Activated CD4-positive, alpha-beta T cell treated with anti-CD3 and anti-CD28 coated beads, Interleukin-2, amount 10 ng/mL, durations not matched to agents 7 days and 5 days (primary cell): ENCODE measurements around the gene TMEM39B. TPM values are rescaled to one million over a fixed set of nuclear protein-coding genes. Genes with fewer than 3 reads are reported as not detected.
"Not testable (repeated sequence)": the region's sequence is repeated elsewhere in the genome, so short reads cannot be mapped to it uniquely, and the experiment has no call there.

Experiments
- CTCF ChIA-PET: fragments of 350-600 bp; sonication (Branson Sonifier 250); formaldehyde crosslinking; loops from one replicate; lab custom pipeline; 2021; ENCODE audit warnings: antibody characterized with exemption; lab: Charles Lee
- POLR2A ChIA-PET: fragments of 350-600 bp; sonication (Branson Sonifier 250); formaldehyde crosslinking; loops from one replicate; lab custom pipeline; 2021; ENCODE audit warnings: antibody characterized with exemption; lab: Charles Lee
- DNase-seq: peaks from one replicate; pipeline ENCODE4 v3.0.0-alpha.2; 2020
- H3K27ac Mint-ChIP-seq: one replicate; pipeline ENCODE4 v1.8.0; 2021; ENCODE audit warnings: mild to moderate bottlenecking, moderate library complexity, mixed read lengths
- H3K27me3 Mint-ChIP-seq: one replicate; pipeline ENCODE4 v1.8.0; 2021; ENCODE audit warnings: mixed read lengths
- H3K36me3 Mint-ChIP-seq: one replicate; pipeline ENCODE4 v1.8.0; 2021; ENCODE audit warnings: low read depth, mixed read lengths
- H3K4me1 Mint-ChIP-seq: one replicate; pipeline ENCODE4 v1.8.0; 2021; ENCODE audit warnings: mixed read lengths
- H3K4me3 Mint-ChIP-seq: one replicate; pipeline ENCODE4 v1.8.0; 2021; ENCODE audit warnings: mild to moderate bottlenecking, moderate library complexity, mixed read lengths
- H3K9me3 Mint-ChIP-seq: one replicate; pipeline ENCODE4 v1.8.0; 2021; ENCODE audit warnings: mixed read lengths
- total RNA-seq, 2 experiments: library from RNA; stranded (reverse); gene quantifications; one replicate each; pipeline ENCODE4 v1.2.3, GENCODE V29; 2021

The TMEM39B gene
- total RNA-seq, 2 experiments from 2014 or later = 30.4 to 36.3 TPM

GRCh38 chr1:32048440-32048839, 24.3 kb upstream of the TMEM39B start:
- ChIA-PET POLR2A (no interaction called here), CTCF (no interaction called here)
- H3K27me3 Mint-ChIP-seq = no peaks in the 10 kb centered on the region

GRCh38 chr1:32051706-32052105, 21.0 kb upstream of the TMEM39B start:
- no peak overlapping the region for H3K4me3 Mint-ChIP-seq
- no peaks in the 10 kb centered on the region for H3K4me1 Mint-ChIP-seq
- no peak overlapping the region for H3K27ac Mint-ChIP-seq
- no peaks in the 10 kb centered on the region for H3K9me3 Mint-ChIP-seq
- no peaks in the 10 kb centered on the region for H3K27me3 Mint-ChIP-seq
- CTCF ChIA-PET = interaction anchor here (0.7 to 2.6 kb wide), 3 partner anchors 11 to 21 kb away, joined by 3 to 10 read pairs (median 3); partner anchors contain the start of gene TMEM39B
- POLR2A ChIA-PET = no interaction called here
- no peak for DNase-seq
- H3K36me3 Mint-ChIP-seq = peaks cover 51% of the 10 kb centered on the region

More at GRCh38 chr1:32048440-32048839, 24.3 kb upstream of the TMEM39B start:
- peaks cover 52% of the 10 kb centered on the region for H3K36me3 Mint-ChIP-seq
- H3K4me1 Mint-ChIP-seq = no peaks in the 10 kb centered on the region
- no peak for DNase-seq
- no peaks in the 10 kb centered on the region for H3K9me3 Mint-ChIP-seq
- no peak overlapping the region for H3K27ac Mint-ChIP-seq
- H3K4me3 Mint-ChIP-seq = no peak overlapping the region

GRCh38 chr1:32052887-32053286, 19.9 kb upstream of the TMEM39B start:
- Mint-ChIP-seq H3K36me3 (peaks cover 48% of the 10 kb centered on the region), H3K27ac (no peak overlapping the region), H3K9me3 (no peaks in the 10 kb centered on the region)

GRCh38 chr1:32055416-32055815, 17.3 kb upstream of the TMEM39B start:
- Mint-ChIP-seq H3K4me1 (no peaks in the 10 kb centered on the region), H3K4me3 (no peak overlapping the region), H3K27me3 (no peaks in the 10 kb centered on the region), H3K27ac (no peak overlapping the region), H3K9me3 (no peaks in the 10 kb centered on the region), H3K36me3 (peaks cover 52% of the 10 kb centered on the region)
- no peak for DNase-seq
- CTCF ChIA-PET = interaction anchor here (1.3 to 3.8 kb wide), 3 partner anchors 11 to 31 kb away, joined by 3 to 15 read pairs (median 4); no protein-coding TSS in a partner anchor
- POLR2A ChIA-PET = no interaction called here

More at GRCh38 chr1:32052887-32053286, 19.9 kb upstream of the TMEM39B start:
- CTCF ChIA-PET = interaction anchor here (1.3 to 3.8 kb wide), 3 partner anchors 9 to 14 kb away, joined by 3 to 15 read pairs (median 6); no protein-coding TSS in a partner anchor
- POLR2A ChIA-PET = no interaction called here
- Mint-ChIP-seq H3K27me3 (no peaks in the 10 kb centered on the region), H3K4me3 (no peak overlapping the region), H3K4me1 (no peaks in the 10 kb centered on the region)
- no peak for DNase-seq

- no peak overlapping the region for H3K4me3 Mint-ChIP-seq
- no peaks in the 10 kb centered on the region for H3K9me3 Mint-ChIP-seq
- no peaks in the 10 kb centered on the region for H3K27me3 Mint-ChIP-seq
- ChIA-PET POLR2A (no interaction called here), CTCF (interaction anchor here (0.6 to 1.6 kb wide), 3 partner anchors 10 to 341 kb away, joined by 3 to 4 read pairs (median 3); no protein-coding TSS in a partner anchor)
- no peak overlapping the region for H3K27ac Mint-ChIP-seq
- H3K4me1 Mint-ChIP-seq = no peaks in the 10 kb centered on the region
- H3K36me3 Mint-ChIP-seq = peaks cover 60% of the 10 kb centered on the region
- DNase-seq = no peak
Observed at GRCh38 chr1:32056598-32056997, 16.1 kb upstream of the TMEM39B start.

GRCh38 chr1:32060914-32061313, 11.8 kb upstream of the TMEM39B start:
- no peak overlapping the region for H3K4me3 Mint-ChIP-seq
- ChIA-PET CTCF (interaction anchor here (0.7 to 2.9 kb wide), 6 partner anchors 11 to 97 kb away, joined by 3 to 10 read pairs (median 3); no protein-coding TSS in a partner anchor), POLR2A (no interaction called here)
- H3K4me1 Mint-ChIP-seq = peaks cover 9% of the 10 kb centered on the region
- no peaks in the 10 kb centered on the region for H3K27me3 Mint-ChIP-seq
- H3K9me3 Mint-ChIP-seq = no peaks in the 10 kb centered on the region
- H3K27ac Mint-ChIP-seq = no peak overlapping the region
- H3K36me3 Mint-ChIP-seq = peaks cover 53% of the 10 kb centered on the region
- no peak for DNase-seq

GRCh38 chr1:32062867-32063230, 9.9 kb upstream of the TMEM39B start:
- Mint-ChIP-seq H3K36me3 (peaks cover 43% of the 10 kb centered on the region), H3K4me1 (peaks cover 19% of the 10 kb centered on the region), H3K9me3 (no peaks in the 10 kb centered on the region), H3K27me3 (no peaks in the 10 kb centered on the region), H3K4me3 (no peak overlapping the region), H3K27ac (peak overlapping the region; percentile 72)
- POLR2A ChIA-PET = no interaction called here
- no peak for DNase-seq
- CTCF ChIA-PET = interaction anchor here (0.5 to 2.9 kb wide), 7 partner anchors 9 to 105 kb away, joined by 3 to 18 read pairs (median 4); partner anchors contain the start of gene TMEM39B

- no peak overlapping the region for H3K4me3 Mint-ChIP-seq
- ChIA-PET POLR2A (no interaction called here), CTCF (interaction anchor here (0.8 to 2.9 kb wide), 5 partner anchors 9 to 105 kb away, joined by 3 to 18 read pairs (median 4); partner anchors contain the start of gene TMEM39B)
- peak overlapping the region; percentile 72 for H3K27ac Mint-ChIP-seq
- H3K4me1 Mint-ChIP-seq = peaks cover 19% of the 10 kb centered on the region
- no peaks in the 10 kb centered on the region for H3K9me3 Mint-ChIP-seq
- DNase-seq = no peak
- H3K27me3 Mint-ChIP-seq = no peaks in the 10 kb centered on the region
- H3K36me3 Mint-ChIP-seq = peaks cover 42% of the 10 kb centered on the region
Observed at GRCh38 chr1:32063261-32063681, 9.5 kb upstream of the TMEM39B start.

- Mint-ChIP-seq H3K27ac (peak overlapping the region; percentile 41), H3K4me1 (peaks cover 28% of the 10 kb centered on the region), H3K36me3 (peaks cover 25% of the 10 kb centered on the region)
- H3K27me3 Mint-ChIP-seq, DNase-seq, H3K9me3 Mint-ChIP-seq, H3K4me3 Mint-ChIP-seq: not testable (repeated sequence)
- ChIA-PET CTCF (interaction anchor here (0.6 to 1.9 kb wide), 5 partner anchors 9 to 980 kb away, joined by 3 to 4 read pairs (median 3); no protein-coding TSS in a partner anchor), POLR2A (interaction anchor here (0.7 kb wide), 2 partner anchors 15 to 36 kb away, joined by 7 to 18 read pairs; no protein-coding TSS in a partner anchor)
Observed at GRCh38 chr1:32065613-32066488, 6.9 kb upstream of the TMEM39B start.

GRCh38 chr1:32066489-32066873, 6.3 kb upstream of the TMEM39B start:
- H3K9me3 Mint-ChIP-seq = no peaks in the 10 kb centered on the region
- no peak overlapping the region for H3K4me3 Mint-ChIP-seq
- ChIA-PET CTCF (interaction anchor here (1.4 to 1.9 kb wide), 2 partner anchors 10 to 30 kb away, joined by 4 read pairs; no protein-coding TSS in a partner anchor), POLR2A (no interaction called here)
- H3K36me3 Mint-ChIP-seq = peaks cover 19% of the 10 kb centered on the region
- no peak overlapping the region for H3K27ac Mint-ChIP-seq
- H3K4me1 Mint-ChIP-seq = peaks cover 28% of the 10 kb centered on the region
- H3K27me3 Mint-ChIP-seq = peaks cover 3% of the 10 kb centered on the region
- peak; percentile 27 for DNase-seq

GRCh38 chr1:32068957-32069588, 3.7 kb upstream of the TMEM39B start:
- peaks cover 3% of the 10 kb centered on the region for H3K27me3 Mint-ChIP-seq
- peaks cover 43% of the 10 kb centered on the region for H3K4me1 Mint-ChIP-seq
- POLR2A ChIA-PET = no interaction called here

More at GRCh38 chr1:32068957-32069588, 3.7 kb upstream of the TMEM39B start:
- no peaks in the 10 kb centered on the region for H3K9me3 Mint-ChIP-seq
- peaks cover 9% of the 10 kb centered on the region for H3K36me3 Mint-ChIP-seq
- H3K4me3 Mint-ChIP-seq = no peak overlapping the region
- CTCF ChIA-PET = interaction anchor here (0.6 kb wide), 1 partner anchor 197 kb away, joined by 3 read pairs; no protein-coding TSS in a partner anchor
- no peak for DNase-seq
- H3K27ac Mint-ChIP-seq = no peak overlapping the region
